Fibroblast of the aortic adventitia (primary cell): Measurements from ENCODE around the gene GPBP1. TPM values are rescaled to one million over a fixed set of nuclear protein-coding genes. Genes with fewer than 3 reads are reported as not detected.
"Not testable (repeated sequence)": the region's sequence is repeated elsewhere in the genome, so short reads cannot be mapped to it uniquely, and the experiment has no call there.

ENCODE experiments used
- DNase-seq: peaks from one replicate; pipeline ENCODE4 v3.0.0-alpha.2; 2010; ENCODE audit warnings: low read depth
- H3K4me3 ChIP-seq: 2 replicates; pipeline ENCODE4 v1.5.1; 2011; ENCODE audit warnings: low read depth, mild to moderate bottlenecking, control low read depth, low read length, moderate library complexity
- CTCF ChIP-seq: IDR thresholded peaks from 2 replicates; pipeline ENCODE4 v1.5.1; 2011; ENCODE audit warnings: mild to moderate bottlenecking, low read length, control low read depth, inconsistent platforms; ENCODE audit not compliant: insufficient read depth
- total RNA-seq: library from RNA; depleted of rRNA; stranded (reverse); fragments of >200 nt; gene quantifications from 2 replicates; pipeline ENCODE4 v1.2.3, GENCODE V29; 2012; ENCODE audit warnings: low replicate concordance

The GPBP1 gene
- total RNA-seq, 1 donor, result 73.6 TPM

- no peak overlapping the region for H3K4me3 ChIP-seq
- TF ChIP-seq CTCF, result no peak
- no peak for DNase-seq
Observed at GRCh38 chr5:57276353-57276752, 102.5 kb downstream of the GPBP1 start.

- TF ChIP-seq CTCF, result peak; percentile 38
- H3K4me3 ChIP-seq, result no peak overlapping the region
- DNase-seq, result peak; percentile 69
Observed at GRCh38 chr5:57277085-57277484, 103.2 kb downstream of the GPBP1 start.

GRCh38 chr5:57280853-57281252, 107.0 kb downstream of the GPBP1 start:
- H3K4me3 ChIP-seq, result no peak overlapping the region
- DNase-seq, result no peak
- no peak for TF ChIP-seq CTCF

GRCh38 chr5:57285084-57285483, 111.2 kb downstream of the GPBP1 start:
- H3K4me3 ChIP-seq, DNase-seq: not testable (repeated sequence)

- no peak for DNase-seq
- no peak for TF ChIP-seq CTCF
Observed at GRCh38 chr5:57291894-57292293, 118.0 kb downstream of the GPBP1 start.

GRCh38 chr5:57292336-57292735, 118.5 kb downstream of the GPBP1 start:
- DNase-seq, result no peak
- no peak for TF ChIP-seq CTCF
- H3K4me3 ChIP-seq, result no peak overlapping the region

More at GRCh38 chr5:57291894-57292293, 118.0 kb downstream of the GPBP1 start:
- H3K4me3 ChIP-seq, result no peak overlapping the region

- DNase-seq, result peak; percentile 95
- H3K4me3 ChIP-seq, result no peak overlapping the region
Observed at GRCh38 chr5:57298295-57298984, 124.6 kb downstream of the GPBP1 start.

More at GRCh38 chr5:57298295-57298984, 124.6 kb downstream of the GPBP1 start:
- TF ChIP-seq CTCF, result peak; percentile 78
